Measurements from ENCODE around the gene LSM5.

DNA sequence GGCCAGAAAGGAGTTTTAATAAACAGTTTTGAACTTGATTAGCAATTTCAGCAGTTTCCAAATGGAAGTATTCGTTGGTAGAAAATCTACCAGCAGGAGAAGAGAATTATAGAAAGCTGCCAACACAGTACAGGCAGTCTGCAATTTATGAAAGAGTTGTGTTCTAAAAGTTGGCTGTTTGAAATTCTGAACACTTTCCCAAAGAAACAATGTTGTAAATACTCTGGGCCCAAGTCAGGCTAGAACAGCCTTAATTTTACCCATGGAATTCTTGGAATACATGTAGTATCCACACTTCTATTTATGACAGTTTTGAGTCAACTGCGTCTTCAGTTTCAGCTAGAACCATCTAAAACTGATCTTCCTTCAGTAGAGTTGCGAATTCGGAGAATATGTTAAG, 47.6 kb upstream of the LSM5 start:
- TF ChIP-seq CTCF (conservative IDR thresholded peaks at IDR 0.05 in 1 of 2, IDR thresholded peaks at IDR 0.05 in 1 of 2; ENCODE audit: low read depth in 1 of 2, low read length in 2 of 2) (no peak), EZH2 (IDR thresholded peaks at IDR 0.05; ENCODE audit: low read length, missing control alignments) (no peak)

Measured in fibroblast of lung (primary cell).